HG03457 (cell line): ENCODE measurements around the gene ZNHIT3.
A peak's percentile ranks its signal among the peaks of the same experiment; 100 is the strongest.

Experiments
- ATAC-seq: cut with Tn5 transposase; IDR thresholded peaks from one replicate; pipeline ENCODE4 v1.9.1; 2021; ENCODE audit warnings: moderate number of reproducible peaks; ENCODE audit not compliant: unreplicated experiment

The ZNHIT3 gene

GRCh38 chr17:36509272-36509985 is 22.9 kb downstream of the ZNHIT3 start:
- ATAC-seq: no peak

GRCh38 chr17:36510636-36511035 is 24.2 kb downstream of the ZNHIT3 start:
- ATAC-seq: no peak

- ATAC-seq: no peak
These were observed 24.7 kb downstream of the ZNHIT3 start for GRCh38 chr17:36511216-36511615.

- ATAC-seq: no peak
These were observed 26.2 kb downstream of the ZNHIT3 start for GRCh38 chr17:36512641-36513040.

GRCh38 chr17:36514856-36515255 is 28.4 kb downstream of the ZNHIT3 start:
- no peak for ATAC-seq

- ATAC-seq: no peak
These were observed 29.4 kb downstream of the ZNHIT3 start for GRCh38 chr17:36515837-36516236.

GRCh38 chr17:36523113-36523512 is 36.6 kb downstream of the ZNHIT3 start:
- no peak for ATAC-seq

GRCh38 chr17:36524428-36524876 is 38.0 kb downstream of the ZNHIT3 start:
- no peak for ATAC-seq

- no peak for ATAC-seq
These were observed 38.6 kb downstream of the ZNHIT3 start for GRCh38 chr17:36525113-36525512.

GRCh38 chr17:36525888-36526287 is 39.4 kb downstream of the ZNHIT3 start:
- no peak for ATAC-seq

GRCh38 chr17:36527621-36528250 is 41.3 kb downstream of the ZNHIT3 start:
- ATAC-seq: no peak

GRCh38 chr17:36529121-36529520 is 42.6 kb downstream of the ZNHIT3 start:
- ATAC-seq: no peak

GRCh38 chr17:36532435-36532975 is 46.0 kb downstream of the ZNHIT3 start:
- no peak for ATAC-seq

GRCh38 chr17:36533935-36534839 is 47.7 kb downstream of the ZNHIT3 start:
- ATAC-seq: peak; percentile 23

GRCh38 chr17:36534840-36535668 is 48.6 kb downstream of the ZNHIT3 start, which contains the start of the genes MYO19 and PIGW:
MYO19 (minus strand) TSS chr17:36534868; CDS start chr17:36532538, 2,330 bp downstream.
PIGW (plus strand) TSS chr17:36534987; CDS start chr17:36537102, 2,115 bp downstream.
- peak; percentile 47 for ATAC-seq

GRCh38 chr17:36535669-36536081 is 49.2 kb downstream of the ZNHIT3 start:
- ATAC-seq: no peak

- no peak for ATAC-seq
These were observed 54.2 kb downstream of the ZNHIT3 start for GRCh38 chr17:36540696-36541095.

GRCh38 chr17:36542755-36543154 is 56.3 kb downstream of the ZNHIT3 start:
- no peak for ATAC-seq

GRCh38 chr17:36544044-36544306 is 57.5 kb downstream of the ZNHIT3 start:
- ATAC-seq: peak; percentile 10

- ATAC-seq: peak; percentile 42
These were observed 58.0 kb downstream of the ZNHIT3 start, which contains the start of gene GGNBP2 for GRCh38 chr17:36544307-36545076. GGNBP2 (plus strand) TSS chr17:36544919; CDS start chr17:36545725, 806 bp downstream.
